ENCODE data around the gene CLPTM1L.

DNA sequence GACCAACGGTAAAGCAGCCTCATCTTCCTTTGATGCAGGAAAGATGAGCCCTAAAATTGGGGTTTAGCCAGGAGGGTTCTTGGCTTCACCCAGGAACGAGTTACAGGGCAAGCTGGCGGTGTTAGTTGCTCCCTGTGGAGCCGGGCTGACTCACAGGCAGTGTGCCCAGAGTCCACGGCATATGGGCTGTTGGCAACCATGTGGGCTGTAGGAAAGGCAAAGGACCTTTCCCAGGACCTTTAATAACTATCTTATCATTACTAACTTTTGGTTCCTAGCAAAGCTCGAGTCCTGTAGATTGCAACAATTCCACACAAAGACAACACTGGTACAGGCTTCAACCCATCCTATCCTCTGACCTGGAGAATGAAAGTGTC lies 29.8 kb upstream of the CLPTM1L start:
- no peak for TF ChIP-seq ZFX (CRISPR knock-in tag; IDR thresholded peaks at IDR 0.05)
- TF ChIP-seq ZNF184 (CRISPR knock-in tag; IDR thresholded peaks at IDR 0.05), result no peak
- TF ChIP-seq, protein P1, sequence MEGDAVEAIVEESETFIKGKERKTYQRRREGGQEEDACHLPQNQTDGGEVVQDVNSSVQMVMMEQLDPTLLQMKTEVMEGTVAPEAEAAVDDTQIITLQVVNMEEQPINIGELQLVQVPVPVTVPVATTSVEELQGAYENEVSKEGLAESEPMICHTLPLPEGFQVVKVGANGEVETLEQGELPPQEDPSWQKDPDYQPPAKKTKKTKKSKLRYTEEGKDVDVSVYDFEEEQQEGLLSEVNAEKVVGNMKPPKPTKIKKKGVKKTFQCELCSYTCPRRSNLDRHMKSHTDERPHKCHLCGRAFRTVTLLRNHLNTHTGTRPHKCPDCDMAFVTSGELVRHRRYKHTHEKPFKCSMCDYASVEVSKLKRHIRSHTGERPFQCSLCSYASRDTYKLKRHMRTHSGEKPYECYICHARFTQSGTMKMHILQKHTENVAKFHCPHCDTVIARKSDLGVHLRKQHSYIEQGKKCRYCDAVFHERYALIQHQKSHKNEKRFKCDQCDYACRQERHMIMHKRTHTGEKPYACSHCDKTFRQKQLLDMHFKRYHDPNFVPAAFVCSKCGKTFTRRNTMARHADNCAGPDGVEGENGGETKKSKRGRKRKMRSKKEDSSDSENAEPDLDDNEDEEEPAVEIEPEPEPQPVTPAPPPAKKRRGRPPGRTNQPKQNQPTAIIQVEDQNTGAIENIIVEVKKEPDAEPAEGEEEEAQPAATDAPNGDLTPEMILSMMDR (IDR thresholded peaks at IDR 0.05 in 2 of 3, conservative IDR thresholded peaks at IDR 0.05 in 1 of 3; ENCODE audit: insufficient read depth in 2 of 3, low read depth in 1 of 3, low read length in 3 of 3), result no peak
- TF ChIP-seq SIRT6 (IDR thresholded peaks at IDR 0.05; ENCODE audit: low read depth, low read length), result no peak
- TF ChIP-seq, protein P2, sequence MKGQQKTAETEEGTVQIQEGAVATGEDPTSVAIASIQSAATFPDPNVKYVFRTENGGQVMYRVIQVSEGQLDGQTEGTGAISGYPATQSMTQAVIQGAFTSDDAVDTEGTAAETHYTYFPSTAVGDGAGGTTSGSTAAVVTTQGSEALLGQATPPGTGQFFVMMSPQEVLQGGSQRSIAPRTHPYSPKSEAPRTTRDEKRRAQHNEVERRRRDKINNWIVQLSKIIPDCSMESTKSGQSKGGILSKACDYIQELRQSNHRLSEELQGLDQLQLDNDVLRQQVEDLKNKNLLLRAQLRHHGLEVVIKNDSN (CRISPR knock-in tag; IDR thresholded peaks at IDR 0.05), result no peak
- TF ChIP-seq, protein P3, sequence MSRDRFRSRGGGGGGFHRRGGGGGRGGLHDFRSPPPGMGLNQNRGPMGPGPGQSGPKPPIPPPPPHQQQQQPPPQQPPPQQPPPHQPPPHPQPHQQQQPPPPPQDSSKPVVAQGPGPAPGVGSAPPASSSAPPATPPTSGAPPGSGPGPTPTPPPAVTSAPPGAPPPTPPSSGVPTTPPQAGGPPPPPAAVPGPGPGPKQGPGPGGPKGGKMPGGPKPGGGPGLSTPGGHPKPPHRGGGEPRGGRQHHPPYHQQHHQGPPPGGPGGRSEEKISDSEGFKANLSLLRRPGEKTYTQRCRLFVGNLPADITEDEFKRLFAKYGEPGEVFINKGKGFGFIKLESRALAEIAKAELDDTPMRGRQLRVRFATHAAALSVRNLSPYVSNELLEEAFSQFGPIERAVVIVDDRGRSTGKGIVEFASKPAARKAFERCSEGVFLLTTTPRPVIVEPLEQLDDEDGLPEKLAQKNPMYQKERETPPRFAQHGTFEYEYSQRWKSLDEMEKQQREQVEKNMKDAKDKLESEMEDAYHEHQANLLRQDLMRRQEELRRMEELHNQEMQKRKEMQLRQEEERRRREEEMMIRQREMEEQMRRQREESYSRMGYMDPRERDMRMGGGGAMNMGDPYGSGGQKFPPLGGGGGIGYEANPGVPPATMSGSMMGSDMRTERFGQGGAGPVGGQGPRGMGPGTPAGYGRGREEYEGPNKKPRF (IDR thresholded peaks at IDR 0.05; ENCODE audit: low read depth, low read length), result no peak
- TF ChIP-seq, protein P4, sequence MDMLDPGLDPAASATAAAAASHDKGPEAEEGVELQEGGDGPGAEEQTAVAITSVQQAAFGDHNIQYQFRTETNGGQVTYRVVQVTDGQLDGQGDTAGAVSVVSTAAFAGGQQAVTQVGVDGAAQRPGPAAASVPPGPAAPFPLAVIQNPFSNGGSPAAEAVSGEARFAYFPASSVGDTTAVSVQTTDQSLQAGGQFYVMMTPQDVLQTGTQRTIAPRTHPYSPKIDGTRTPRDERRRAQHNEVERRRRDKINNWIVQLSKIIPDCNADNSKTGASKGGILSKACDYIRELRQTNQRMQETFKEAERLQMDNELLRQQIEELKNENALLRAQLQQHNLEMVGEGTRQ (CRISPR knock-in tag; IDR thresholded peaks at IDR 0.05), result no peak
- TF ChIP-seq MYC (IDR thresholded peaks at IDR 0.05; ENCODE audit: low read depth, low read length), result no peak
- TF ChIP-seq MYC (CRISPR knock-in tag; IDR thresholded peaks at IDR 0.05; ENCODE audit: borderline replicate concordance, low read depth), result no peak
- no peak for TF ChIP-seq IRF2 (CRISPR knock-in tag; IDR thresholded peaks at IDR 0.05)
- TF ChIP-seq COPS2 (conservative IDR thresholded peaks at IDR 0.05), result no peak
- no peak for TF ChIP-seq U2AF2 (optimal IDR thresholded peaks at IDR 0.05; ENCODE audit: low read depth, low read length)
- TF ChIP-seq, protein P5, sequence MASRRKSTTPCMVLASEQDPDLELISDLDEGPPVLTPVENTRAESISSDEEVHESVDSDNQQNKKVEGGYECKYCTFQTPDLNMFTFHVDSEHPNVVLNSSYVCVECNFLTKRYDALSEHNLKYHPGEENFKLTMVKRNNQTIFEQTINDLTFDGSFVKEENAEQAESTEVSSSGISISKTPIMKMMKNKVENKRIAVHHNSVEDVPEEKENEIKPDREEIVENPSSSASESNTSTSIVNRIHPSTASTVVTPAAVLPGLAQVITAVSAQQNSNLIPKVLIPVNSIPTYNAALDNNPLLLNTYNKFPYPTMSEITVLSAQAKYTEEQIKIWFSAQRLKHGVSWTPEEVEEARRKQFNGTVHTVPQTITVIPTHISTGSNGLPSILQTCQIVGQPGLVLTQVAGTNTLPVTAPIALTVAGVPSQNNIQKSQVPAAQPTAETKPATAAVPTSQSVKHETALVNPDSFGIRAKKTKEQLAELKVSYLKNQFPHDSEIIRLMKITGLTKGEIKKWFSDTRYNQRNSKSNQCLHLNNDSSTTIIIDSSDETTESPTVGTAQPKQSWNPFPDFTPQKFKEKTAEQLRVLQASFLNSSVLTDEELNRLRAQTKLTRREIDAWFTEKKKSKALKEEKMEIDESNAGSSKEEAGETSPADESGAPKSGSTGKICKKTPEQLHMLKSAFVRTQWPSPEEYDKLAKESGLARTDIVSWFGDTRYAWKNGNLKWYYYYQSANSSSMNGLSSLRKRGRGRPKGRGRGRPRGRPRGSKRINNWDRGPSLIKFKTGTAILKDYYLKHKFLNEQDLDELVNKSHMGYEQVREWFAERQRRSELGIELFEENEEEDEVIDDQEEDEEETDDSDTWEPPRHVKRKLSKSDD (conservative IDR thresholded peaks at IDR 0.05; ENCODE audit: low read length), result no peak
- TF ChIP-seq RAD21 (CRISPR knock-in tag; conservative IDR thresholded peaks at IDR 0.05 in 1 of 2, IDR thresholded peaks at IDR 0.05 in 1 of 2), result no peak

All from K562 (cell line).